Measurements from ENCODE around the gene USP5. TPM values are rescaled to one million over a fixed set of nuclear protein-coding genes. Genes with fewer than 3 reads are reported as not detected.

Gene USP5
- polyA plus RNA-seq, 1 experiment: 90.0 TPM

DNA sequence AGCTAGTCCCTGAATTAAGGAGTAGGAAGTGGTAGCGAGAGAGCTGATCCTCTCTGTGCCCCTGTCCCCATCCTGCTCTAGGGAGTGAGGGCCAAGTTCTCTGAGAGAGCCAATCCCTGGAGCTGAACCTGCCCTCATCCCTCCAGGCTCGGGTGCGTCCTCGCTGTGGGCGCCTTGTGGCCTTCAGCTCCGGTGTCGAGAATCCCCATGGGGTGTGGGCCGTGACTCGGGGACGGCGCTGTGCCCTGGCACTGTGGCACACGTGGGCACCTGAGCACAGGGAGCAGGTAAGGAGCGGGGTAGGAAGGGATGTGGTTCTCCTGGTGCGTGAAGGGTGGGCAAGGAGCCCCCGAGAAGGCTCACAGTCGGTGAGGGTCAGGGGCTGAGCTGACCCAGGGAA, 13.1 kb upstream of the USP5 start:
- Histone ChIP-seq H3K4me3 (ENCODE audit: low read depth, low read length) (no peak overlapping the region), H3K36me3 (ENCODE audit: control insufficient read depth, insufficient read depth, low read length) (peaks cover 42% of the 10 kb centered on the region), H3K27me3 (ENCODE audit: control insufficient read depth, insufficient read depth, low read length) (no peaks in the 10 kb centered on the region)
- ChIA-PET POLR2A (interaction anchor here (0.5 kb wide), 1 partner anchor 13 kb away, joined by 4 read pairs; the partner anchor contains the start of gene CDCA3), CTCF (interaction anchor here (1.3 to 9.8 kb wide), 3 partner anchors 9 to 10 kb away, joined by 4 to 111 read pairs (median 6); partner anchors contain the start of genes CDCA3 and USP5)
- no peak for DNase-seq (ENCODE audit: low read depth)
- TF ChIP-seq CTCF (IDR thresholded peaks at IDR 0.05; ENCODE audit: insufficient read depth, low read depth, low read length): no peak

DNA sequence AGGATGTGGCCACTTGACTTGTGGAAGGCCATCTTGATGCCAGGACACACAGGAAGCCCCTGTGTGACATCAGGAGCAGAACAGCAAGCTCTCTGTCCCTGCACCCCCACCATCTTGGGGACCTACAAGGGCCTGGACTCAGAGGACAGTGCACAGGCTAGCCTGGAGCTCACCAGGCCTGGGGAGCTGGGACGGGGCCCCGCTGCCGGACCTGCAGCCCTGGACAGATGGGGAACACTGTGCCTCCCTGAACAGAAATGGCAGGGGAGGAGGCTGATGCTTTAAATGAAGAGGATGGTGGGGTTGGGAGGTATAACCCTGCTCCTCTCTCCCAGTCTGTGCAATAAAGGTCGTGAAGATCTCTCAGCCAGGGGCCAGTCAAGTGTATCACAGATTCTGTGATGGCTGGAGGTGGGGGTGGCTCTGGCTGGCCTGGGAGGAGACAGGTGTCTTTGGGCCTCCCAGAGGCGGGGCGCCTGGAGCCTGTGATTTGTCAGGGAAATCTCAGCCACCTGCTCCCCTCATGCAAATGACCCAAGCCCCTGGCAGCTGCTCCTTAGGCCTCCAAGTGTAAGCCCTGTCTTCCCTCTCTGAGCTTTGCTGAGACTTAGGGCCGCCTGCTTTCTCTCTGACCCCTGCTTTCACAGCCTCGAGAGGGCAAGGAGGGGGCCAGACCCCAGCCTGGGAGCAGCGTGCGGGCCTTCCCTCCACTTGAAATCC, 12.3 kb upstream of the USP5 start:
- H3K36me3 ChIP-seq (ENCODE audit: control insufficient read depth, insufficient read depth, low read length): peaks cover 45% of the 10 kb centered on the region
- no peak for TF ChIP-seq CTCF (IDR thresholded peaks at IDR 0.05; ENCODE audit: insufficient read depth, low read depth, low read length)
- CTCF ChIA-PET: interaction anchor here (1.1 to 9.8 kb wide), 6 partner anchors 9 to 32 kb away, joined by 4 to 111 read pairs (median 5); partner anchors contain the start of genes CDCA3 and USP5
- no peak for DNase-seq (ENCODE audit: low read depth)
- no peaks in the 10 kb centered on the region for H3K27me3 ChIP-seq (ENCODE audit: control insufficient read depth, insufficient read depth, low read length)
- H3K4me3 ChIP-seq (ENCODE audit: low read depth, low read length): no peak overlapping the region
- POLR2A ChIA-PET: interaction anchor here (0.5 to 0.7 kb wide), 2 partner anchors 8 to 12 kb away, joined by 3 to 4 read pairs; partner anchors contain the start of gene CDCA3

DNA sequence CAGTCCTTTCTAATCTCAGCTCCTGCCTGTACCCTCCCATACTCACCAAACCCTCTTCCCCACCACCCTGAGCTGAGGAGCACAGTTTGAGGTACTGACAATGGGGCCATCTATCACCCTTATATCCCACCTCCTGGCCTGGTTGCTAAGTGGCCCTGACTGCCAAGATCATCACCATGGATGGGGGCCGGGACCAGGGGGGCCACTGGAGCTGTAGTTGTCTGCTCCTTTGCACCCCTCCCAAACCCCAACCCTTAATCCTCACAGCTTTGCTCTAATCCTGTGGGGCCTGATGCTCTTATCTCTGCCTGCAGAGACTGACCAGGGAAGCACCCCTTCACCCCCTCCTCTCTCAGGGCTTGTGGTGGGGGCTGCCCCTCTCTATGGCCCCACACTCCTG, 11.6 kb upstream of the USP5 start:
- Histone ChIP-seq H3K27me3 (ENCODE audit: control insufficient read depth, insufficient read depth, low read length) (no peaks in the 10 kb centered on the region), H3K36me3 (ENCODE audit: control insufficient read depth, insufficient read depth, low read length) (peaks cover 45% of the 10 kb centered on the region), H3K4me3 (ENCODE audit: low read depth, low read length) (no peak overlapping the region)
- CTCF ChIA-PET: interaction anchor here (1.1 to 9.8 kb wide), 5 partner anchors 9 to 32 kb away, joined by 4 to 111 read pairs (median 5); partner anchors contain the start of genes CDCA3 and USP5
- TF ChIP-seq CTCF (IDR thresholded peaks at IDR 0.05; ENCODE audit: insufficient read depth, low read depth, low read length): no peak
- DNase-seq (ENCODE audit: low read depth): no peak
- POLR2A ChIA-PET: no interaction called here

DNA sequence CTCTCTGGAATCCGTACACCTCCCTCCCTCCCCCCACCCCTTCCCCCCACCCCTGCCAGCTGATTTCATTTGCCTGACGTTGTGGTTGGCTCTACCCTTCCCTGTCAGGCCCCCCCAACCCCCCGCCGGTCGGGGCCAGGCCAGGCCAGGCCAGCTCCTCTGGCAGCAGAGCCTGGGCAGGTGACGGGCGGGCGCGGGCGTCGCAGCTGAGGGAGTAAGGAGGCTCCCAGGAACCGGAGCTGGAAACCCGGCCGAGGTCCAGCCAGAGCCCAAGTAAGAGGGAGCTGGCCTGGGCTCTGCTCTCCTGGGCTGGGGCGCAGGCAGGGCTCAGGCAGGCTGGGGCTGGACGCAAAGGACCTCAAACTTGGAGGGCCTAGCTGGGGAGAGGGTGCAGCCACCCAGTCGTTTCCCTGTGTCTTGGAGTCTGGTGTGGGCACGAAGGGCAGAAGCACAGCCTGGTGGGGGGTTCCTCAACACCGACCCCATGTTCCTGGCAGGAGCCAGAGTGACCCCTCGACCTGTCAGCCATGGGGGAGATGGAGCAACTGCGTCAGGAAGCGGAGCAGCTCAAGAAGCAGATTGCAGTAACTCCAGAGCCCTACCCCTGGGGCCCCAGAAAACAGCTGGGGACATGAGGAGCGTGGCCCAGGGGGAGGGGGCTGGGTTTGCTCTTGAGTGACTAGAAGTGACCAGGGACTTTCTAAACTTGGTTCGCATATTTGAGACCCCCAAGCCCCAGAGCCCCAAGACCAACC, 11.0 kb upstream of the USP5 start, which contains the start of gene GNB3:
Gene GNB3 (plus strand): TSS at position 165 of the 755 bp plus-strand sequence. CDS start 363 bp downstream, at position 528.
- Histone ChIP-seq H3K27me3 (ENCODE audit: control insufficient read depth, insufficient read depth, low read length) (no peaks in the 10 kb centered on the region), H3K36me3 (ENCODE audit: control insufficient read depth, insufficient read depth, low read length) (peaks cover 47% of the 10 kb centered on the region), H3K4me3 (ENCODE audit: low read depth, low read length) (no peak within 1 kb of the TSS)
- no peak for TF ChIP-seq CTCF (IDR thresholded peaks at IDR 0.05; ENCODE audit: insufficient read depth, low read depth, low read length)
- DNase-seq (ENCODE audit: low read depth): no peak
- ChIA-PET CTCF (interaction anchor here (1.1 to 9.8 kb wide), 4 partner anchors 8 to 31 kb away, joined by 4 to 111 read pairs (median 5); partner anchors contain the start of genes CDCA3 and USP5), POLR2A (no interaction called here)

DNA sequence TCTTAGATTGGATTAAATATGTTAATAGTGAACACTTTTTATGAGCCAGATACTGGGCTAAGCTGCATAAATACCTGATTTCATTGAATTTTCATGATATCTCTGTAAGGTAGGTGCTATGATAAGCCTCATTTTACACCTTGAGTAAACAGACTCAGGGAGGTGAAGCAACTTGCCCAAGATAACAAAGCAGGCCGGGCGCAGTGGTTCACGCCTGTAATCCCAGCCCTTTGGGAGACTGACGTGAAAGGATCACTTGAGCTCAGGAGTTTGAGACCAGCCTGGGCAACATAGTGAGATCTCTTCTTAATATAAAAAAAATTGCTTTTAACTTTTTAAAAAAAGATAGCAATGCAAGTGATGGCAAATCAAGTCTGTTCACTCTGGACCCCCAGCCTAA, 9.9 kb upstream of the USP5 start:
- Histone ChIP-seq H3K36me3 (ENCODE audit: control insufficient read depth, insufficient read depth, low read length) (peaks cover 49% of the 10 kb centered on the region), H3K4me3 (ENCODE audit: low read depth, low read length) (no peak overlapping the region), H3K27me3 (ENCODE audit: control insufficient read depth, insufficient read depth, low read length) (no peaks in the 10 kb centered on the region)
- TF ChIP-seq CTCF (IDR thresholded peaks at IDR 0.05; ENCODE audit: insufficient read depth, low read depth, low read length): no peak
- ChIA-PET POLR2A (no interaction called here), CTCF (interaction anchor here (0.8 to 2.4 kb wide), 4 partner anchors 9 to 89 kb away, joined by 3 to 5 read pairs (median 4); partner anchors contain the start of genes CDCA3 and MLF2)
- DNase-seq (ENCODE audit: low read depth): no peak

Data from BJ (cell line).